Coronary artery (tissue), 2 donors: ENCODE measurements around the gene UBAC1.
"Not testable (repeated sequence)": the region's sequence is repeated elsewhere in the genome, so short reads cannot be mapped to it uniquely, and the experiment has no call there.

Experiments
- DNase-seq: peaks from one replicate; pipeline ENCODE4 v3.0.0-alpha.2; 2017; ENCODE audit warnings: low spot score
- H3K27ac ChIP-seq, 2 donors: fragments of 200-600 bp; sonication (generic); one replicate each; pipeline ENCODE4 v1.5.1; 2016 to 2019
- H3K4me3 ChIP-seq: fragments of 200-600 bp; sonication (generic); 2 replicates; pipeline ENCODE4 v1.5.1; 2016; ENCODE audit warnings: mild to moderate bottlenecking, moderate library complexity
- TF ChIP-seq, protein P1 (sequence below): fragments of 200-600 bp; sonication (generic); IDR thresholded peaks from one replicate; pipeline ENCODE4 v1.5.1; 2019; ENCODE audit warnings: antibody characterized with exemption

The UBAC1 gene

GRCh38 chr9:135901031-135901758, 60.0 kb downstream of the UBAC1 start:
- H3K4me3 ChIP-seq: no peak overlapping the region
- TF ChIP-seq, protein P1, sequence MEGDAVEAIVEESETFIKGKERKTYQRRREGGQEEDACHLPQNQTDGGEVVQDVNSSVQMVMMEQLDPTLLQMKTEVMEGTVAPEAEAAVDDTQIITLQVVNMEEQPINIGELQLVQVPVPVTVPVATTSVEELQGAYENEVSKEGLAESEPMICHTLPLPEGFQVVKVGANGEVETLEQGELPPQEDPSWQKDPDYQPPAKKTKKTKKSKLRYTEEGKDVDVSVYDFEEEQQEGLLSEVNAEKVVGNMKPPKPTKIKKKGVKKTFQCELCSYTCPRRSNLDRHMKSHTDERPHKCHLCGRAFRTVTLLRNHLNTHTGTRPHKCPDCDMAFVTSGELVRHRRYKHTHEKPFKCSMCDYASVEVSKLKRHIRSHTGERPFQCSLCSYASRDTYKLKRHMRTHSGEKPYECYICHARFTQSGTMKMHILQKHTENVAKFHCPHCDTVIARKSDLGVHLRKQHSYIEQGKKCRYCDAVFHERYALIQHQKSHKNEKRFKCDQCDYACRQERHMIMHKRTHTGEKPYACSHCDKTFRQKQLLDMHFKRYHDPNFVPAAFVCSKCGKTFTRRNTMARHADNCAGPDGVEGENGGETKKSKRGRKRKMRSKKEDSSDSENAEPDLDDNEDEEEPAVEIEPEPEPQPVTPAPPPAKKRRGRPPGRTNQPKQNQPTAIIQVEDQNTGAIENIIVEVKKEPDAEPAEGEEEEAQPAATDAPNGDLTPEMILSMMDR: no peak
- no peak overlapping the region for H3K27ac ChIP-seq
- DNase-seq: no peak

DNA sequence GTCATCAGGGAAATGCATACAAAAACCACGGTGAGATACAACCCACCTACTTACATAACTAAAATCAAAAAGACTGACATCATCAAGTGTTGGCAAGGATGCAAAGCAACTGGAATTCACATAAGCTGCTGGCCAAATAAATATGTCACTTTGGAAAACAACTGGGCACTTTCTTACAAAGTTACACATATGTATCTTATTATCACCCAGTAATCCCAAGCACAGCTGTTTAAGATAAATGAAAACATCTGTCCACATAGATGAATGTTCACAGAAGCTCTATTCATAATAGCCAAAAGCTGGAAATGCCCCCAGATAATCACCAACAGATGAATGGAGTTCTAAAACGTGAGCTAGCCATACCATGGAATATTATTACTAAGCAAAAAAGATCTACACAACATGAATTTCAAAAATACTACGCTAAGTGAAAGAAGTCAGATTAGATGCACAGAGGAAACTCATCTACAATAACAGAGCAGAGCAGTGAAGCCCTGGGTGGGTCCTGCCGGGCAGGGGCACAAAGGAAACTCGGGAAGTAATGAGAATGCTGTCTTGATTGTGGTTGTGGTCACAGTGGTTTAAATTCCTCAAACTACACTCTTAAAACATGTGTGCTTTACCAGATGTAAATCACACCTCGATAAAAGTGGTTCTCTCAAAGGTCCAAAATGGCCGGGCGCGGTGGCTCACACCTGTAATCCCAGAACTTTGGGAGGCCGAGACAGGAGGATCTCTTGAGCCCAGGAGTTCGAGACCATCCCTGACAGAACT, 62.4 kb downstream of the UBAC1 start:
- H3K4me3 ChIP-seq: no peak overlapping the region
- peak; percentile 24 for DNase-seq
- H3K27ac ChIP-seq: no peak overlapping the region
- TF ChIP-seq, protein P1: no peak

DNA sequence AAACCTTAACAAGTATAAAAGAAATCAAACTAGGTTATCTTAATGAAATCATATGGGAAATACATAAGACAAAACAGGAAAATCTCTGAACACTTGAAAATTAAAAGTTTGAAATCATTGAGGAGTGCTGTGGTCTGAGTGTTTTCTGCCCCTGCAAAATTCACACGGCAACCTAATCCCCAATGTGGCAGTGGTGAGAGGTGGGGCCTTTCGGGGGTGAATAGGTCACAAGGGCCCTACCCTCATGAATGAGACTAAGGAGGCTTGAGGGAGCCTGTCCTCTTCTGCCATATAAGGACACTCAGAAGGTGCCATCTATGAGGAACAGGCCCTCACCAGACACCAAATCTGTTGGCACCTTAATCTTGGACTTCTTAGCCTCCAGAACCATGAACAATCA, 64.5 kb downstream of the UBAC1 start:
- Histone ChIP-seq H3K4me3 (no peak overlapping the region), H3K27ac (no peak overlapping the region)
- DNase-seq: no peak
- TF ChIP-seq, protein P1: no peak

DNA sequence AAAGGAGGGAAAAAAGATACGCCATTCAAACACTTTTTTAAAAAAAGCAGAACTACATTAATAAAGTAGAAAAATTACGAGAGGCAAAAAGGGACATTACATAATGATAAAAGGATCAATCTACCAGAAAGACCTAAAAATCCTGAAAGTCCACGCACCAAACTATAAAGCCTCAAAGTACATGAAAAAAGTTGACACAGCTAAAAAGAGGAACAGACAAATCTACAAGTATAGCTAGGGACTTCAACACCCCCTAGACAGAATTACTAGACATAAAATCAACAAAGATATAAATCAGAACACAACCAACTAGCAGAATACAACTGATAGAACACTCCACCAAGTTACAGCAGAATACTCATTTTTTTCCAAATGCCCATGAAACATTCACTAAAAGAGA, 65.0 kb downstream of the UBAC1 start:
- no peak for DNase-seq
- Histone ChIP-seq H3K27ac (no peak overlapping the region), H3K4me3 (no peak overlapping the region)
- TF ChIP-seq, protein P1: no peak

GRCh38 chr9:135895202-135895848, 65.8 kb downstream of the UBAC1 start:
- Histone ChIP-seq H3K4me3 (no peak overlapping the region), H3K27ac (no peak overlapping the region)
- no peak for DNase-seq
- TF ChIP-seq, protein P1: no peak

- Histone ChIP-seq H3K4me3 (no peak overlapping the region), H3K27ac (no peak overlapping the region)
- TF ChIP-seq, protein P1: no peak
- DNase-seq: no peak
Measured at GRCh38 chr9:135893104-135893503, 68.1 kb downstream of the UBAC1 start.

DNA sequence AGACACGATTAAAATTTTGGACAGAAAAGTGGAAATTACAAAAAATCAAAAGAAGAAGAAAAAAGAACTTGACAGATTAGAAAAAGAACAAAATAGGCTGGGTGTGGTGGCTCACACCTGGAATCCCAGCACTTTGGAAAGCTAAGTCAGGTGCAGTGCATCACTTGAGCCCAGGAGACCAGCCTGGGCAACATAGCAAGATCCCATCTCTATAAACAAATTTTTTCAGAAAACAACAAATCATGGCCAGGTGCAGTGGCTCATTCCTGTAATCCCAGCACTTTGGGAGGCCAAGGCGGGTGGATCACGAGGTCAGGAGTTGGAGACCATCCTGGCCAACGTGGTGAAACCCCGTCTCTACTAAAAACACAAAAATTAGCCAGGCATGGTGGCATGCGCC, 68.8 kb downstream of the UBAC1 start:
- H3K27ac ChIP-seq, H3K4me3 ChIP-seq: not testable (repeated sequence)
- peak; percentile 9 for DNase-seq
